ENCODE data around the gene TMEM131L.
"Not testable (repeated sequence)": the region's sequence is repeated elsewhere in the genome, so short reads cannot be mapped to it uniquely, and the experiment has no call there.

The TMEM131L gene

DNA sequence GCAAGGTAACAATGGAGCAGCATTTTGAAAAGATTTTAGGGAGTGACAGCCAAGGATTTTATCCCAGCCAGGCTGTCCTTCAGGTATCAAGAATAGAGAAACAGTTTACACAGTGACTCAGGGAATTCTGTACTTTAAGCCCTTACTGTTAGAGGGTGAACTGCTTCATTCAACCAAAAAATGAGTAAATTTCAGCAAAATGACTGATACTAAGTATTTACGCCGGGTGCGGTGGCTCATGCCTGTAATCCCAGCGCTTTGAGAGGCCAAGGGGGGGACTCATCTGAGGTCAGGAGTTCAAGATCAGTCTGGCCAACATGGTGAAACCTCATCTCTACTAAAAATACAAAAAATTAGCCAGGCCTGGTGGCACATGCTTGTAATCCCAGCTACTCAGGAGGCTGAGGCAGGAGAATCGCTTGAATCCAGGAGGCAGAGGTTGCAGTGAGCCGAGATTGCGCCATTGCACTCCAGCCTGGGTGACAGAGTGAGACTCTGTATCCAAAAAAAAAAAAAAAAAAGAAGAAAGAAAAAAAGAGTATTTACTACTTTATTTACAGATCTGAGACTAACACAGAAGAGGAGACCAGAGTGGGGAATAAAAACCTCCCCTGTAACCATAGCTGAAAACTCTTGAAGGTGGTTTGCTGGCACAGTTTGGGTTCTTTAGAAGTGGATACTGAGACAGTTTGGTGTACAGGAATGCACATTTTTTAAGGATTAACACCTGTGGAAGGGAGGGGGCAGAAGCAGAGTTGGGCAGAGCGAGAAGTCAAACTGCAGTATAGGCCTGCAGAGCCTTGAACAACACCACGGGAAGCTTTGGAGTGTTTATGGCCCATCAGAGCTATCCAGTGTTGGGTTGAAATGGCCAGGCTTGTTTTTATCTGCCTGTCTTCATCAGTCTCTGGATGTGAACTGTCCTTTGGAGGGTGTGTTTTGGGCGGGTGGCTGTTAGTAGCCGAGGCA, 40.5 kb downstream of the TMEM131L start:
- DNase-seq (ENCODE audit: low read depth in 2 of 2) = no peak

DNA sequence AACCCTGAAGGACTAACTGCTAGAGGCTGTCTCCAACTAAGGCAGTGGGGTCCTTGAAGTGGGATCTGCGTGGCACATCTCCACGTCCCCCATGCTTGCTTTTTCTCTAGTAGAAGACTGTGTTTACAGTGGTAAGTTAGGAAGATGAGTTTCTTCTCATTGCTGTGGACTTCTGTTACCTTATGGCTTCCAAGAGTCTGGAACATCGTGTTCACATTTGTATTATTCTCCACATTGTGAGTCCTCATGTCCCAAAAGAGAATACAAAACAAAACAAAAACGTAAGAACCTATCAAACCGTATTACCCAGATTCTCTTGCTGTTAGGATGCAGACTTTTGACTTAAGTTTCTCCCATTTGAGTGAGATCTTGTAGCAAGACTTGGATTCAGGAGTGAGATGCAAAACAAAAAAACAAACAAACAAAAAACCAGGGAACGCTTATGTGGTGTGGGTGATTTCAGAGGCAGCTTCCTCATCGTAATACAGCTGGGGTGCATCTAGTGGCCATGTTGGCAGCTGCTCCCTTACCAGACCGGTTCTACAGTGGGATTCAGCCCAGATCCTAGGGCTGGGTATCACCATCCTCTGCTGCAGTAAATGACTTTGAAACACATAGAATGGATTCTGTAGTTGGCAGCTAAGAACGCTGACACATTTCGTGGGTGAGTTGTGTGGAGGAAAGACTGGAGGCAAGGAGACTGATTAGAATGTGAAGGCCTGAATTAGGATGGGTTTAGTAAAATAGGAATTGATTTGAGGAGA, 41.3 kb downstream of the TMEM131L start:
- no peak for DNase-seq (ENCODE audit: low read depth in 2 of 2)

DNA sequence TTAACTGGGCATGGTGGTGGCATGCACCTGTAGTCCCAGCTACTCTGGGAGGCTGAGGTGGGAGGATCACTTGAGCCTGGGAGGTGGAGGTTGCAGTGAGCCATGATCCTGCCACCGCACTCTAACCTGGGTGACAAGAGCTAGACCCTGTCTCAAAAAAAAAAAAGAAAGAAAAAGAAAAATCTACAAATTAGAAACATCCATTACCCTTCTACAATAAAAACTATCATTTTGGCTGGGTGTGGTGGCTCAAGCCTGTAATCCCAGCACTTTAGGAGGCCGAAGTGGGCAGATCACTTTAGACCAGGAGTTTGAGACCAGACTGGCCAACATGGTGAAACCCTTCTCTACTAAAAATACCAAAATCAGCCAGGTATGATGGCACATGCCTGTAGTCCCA, 43.1 kb downstream of the TMEM131L start:
- DNase-seq (ENCODE audit: low read depth in 2 of 2) = not testable (repeated sequence)

DNA sequence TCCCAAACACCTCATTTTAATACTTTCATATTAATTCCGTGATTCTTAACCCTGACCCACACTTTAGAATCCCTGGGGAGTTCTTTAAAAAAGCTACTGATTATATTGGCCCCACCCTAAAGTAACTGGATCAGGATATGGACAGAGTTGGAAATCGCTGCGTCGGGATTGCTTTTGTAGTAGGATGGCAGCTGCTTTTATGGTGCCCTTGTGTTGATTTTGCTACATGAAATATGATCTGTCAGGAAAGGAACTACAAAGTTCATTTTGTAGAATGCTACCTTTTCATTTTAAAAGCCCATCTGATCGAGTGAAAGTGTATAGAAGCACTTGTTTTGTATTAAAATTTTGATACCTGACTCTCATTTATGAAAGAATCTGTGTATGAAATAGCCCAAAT, 43.6 kb downstream of the TMEM131L start:
- no peak for DNase-seq (ENCODE audit: low read depth in 2 of 2)

DNA sequence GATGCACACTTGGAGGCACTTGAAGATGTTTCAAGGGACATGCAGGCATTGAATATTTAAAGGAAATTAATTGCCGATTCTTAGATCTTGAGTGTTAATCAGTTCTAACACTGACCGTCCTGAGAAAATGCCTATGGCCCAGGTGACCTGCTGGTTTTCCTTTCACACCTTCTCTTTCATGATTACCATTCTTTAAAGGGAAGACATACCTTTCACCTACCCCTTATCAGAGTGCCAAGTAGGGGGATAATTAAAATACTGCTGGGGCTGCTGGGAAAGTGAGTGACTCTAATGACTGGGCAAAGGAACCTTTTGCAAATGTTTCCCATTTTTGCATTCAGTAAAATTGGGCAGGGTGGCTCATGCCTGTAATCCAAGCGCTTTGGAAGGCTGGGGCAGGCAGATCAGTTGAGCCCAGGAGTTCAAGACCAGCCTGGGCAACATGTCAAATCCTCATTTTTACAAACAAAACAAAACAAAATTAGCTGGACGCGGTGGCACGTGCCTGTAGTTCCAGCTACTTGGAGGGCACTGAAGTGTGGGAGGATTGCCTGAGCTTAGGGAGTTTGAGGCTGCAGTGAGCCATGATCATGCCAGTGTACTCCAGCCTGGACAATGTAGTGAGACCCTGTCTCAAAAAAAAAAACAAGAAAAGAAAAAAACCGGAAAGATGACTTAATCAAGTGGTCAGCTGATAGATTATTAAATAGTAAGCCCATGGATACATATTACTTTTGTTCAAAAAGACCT, 44.3 kb downstream of the TMEM131L start:
- no peak for DNase-seq (ENCODE audit: low read depth in 2 of 2)

DNA sequence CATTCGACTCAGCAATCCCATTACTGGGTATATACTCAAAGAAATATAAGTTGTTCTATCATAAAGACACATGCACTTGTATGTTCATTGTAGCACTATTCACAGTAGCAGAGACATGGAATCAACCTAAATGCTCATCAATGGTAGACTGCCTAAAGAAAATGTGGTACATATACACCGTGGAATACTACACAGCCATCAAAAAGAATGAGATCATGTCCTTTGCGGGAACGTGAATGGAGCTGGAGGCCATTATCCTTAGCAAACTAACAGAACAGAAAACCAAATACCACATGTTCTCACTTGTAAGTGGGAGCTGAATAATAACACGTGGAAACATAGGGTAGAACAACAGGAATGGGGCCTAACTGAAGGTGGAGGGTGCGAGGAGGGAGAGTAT, 44.9 kb downstream of the TMEM131L start:
- DNase-seq (ENCODE audit: low read depth in 2 of 2) = no peak

DNA sequence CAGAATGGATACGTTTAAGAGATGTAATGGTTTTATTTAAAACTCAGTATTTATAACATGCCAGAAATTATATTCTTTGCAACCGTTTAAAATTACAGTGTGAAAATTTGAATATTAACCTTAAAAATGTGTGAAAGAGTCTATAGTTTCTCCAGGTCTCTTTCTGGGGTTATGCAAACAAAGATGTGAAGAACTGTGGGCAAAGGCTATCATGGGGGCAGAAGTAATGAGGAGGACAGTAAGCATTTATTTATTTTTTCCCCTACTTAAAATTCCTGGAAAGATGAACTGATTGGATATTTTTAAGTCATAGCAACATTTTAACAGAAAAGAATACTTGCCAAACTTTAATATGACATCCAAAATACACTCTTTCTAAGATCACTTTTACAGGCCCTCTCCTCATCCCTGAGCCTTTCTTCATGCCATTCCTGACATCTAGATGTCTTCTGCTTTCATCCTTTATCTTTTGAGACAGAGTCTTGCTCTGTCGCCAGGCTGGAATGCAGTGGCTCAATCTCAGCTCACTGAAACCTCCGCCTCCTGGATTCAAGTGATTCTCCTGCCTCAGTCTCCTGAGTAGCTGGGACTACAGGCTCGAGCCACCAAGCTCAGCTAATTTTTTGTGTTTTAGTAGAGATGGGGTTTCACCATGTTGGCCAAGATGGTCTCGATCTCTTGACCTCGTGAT, 46.1 kb downstream of the TMEM131L start:
- no peak for DNase-seq (ENCODE audit: low read depth in 2 of 2)

DNA sequence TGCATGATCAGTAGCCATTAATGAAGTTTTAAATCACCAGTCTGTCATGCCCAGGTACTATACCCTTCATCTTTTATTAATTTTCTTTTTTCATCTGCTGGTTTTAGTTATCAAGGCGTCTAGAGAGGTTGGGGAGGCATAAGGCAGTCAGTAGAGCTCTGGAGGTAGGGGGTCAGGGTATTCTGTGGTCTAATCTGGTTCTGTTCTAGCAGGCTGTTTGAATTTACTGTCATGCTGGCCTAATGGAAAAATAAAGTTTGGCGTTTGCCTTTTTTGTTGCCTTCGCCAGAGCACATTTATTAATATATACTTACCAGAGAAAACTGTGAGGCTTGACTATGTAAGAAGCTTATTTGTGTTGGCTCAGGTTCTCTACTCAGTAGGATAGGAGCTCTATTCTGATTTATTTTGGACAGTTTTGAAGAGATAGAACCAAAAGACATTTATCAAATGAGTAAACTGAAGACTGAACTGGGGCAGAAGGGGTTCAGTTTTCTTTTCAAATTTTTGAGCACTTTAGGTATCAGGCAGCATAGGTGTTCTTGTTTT, 46.9 kb downstream of the TMEM131L start:
- no peak for DNase-seq (ENCODE audit: low read depth in 2 of 2)

DNA sequence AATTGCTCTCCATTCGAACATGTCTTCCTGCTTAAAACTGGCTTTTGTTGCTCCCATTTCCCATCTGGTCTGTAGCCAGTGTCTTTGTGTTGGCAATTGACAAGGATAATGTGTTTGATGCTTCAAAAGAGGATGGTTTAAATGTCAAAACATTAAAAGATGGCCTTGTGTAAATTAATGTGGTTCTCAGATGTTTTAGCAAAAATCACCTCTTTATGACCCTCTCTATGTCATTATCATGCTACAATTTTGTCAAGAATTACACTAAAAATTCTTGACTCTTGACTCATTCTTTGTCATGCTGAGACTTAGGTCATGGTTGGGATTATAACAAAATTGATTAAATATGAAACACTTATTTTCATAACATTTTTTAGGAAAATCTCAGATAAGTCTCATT, 47.4 kb downstream of the TMEM131L start:
- DNase-seq (ENCODE audit: low read depth in 2 of 2) = no peak

DNA sequence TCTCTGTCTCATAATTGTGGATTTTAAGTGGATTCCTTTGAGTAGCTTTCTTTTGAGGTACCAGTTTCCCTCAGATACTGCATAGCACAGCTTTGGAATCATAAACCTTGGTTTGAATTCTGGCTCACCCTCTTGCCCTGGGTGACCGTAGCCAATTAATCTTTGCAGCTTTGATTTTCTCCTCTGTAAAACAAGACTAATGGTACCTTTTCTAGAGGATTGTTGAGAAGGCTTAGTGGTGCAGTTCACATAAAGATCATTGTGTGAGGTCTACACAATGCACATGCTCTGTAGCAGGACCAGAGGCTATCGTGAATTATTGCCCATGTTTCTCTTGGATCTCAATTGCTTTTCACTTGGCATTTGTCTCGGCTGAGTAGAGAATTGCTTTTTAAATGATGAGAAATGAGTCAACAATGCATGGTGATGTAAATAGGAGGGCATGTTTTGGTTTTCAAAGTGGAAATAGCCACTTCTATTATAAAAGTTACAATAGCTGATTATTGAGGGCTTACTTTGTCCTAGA, 47.9 kb downstream of the TMEM131L start:
- DNase-seq (ENCODE audit: low read depth in 2 of 2) = no peak

DNA sequence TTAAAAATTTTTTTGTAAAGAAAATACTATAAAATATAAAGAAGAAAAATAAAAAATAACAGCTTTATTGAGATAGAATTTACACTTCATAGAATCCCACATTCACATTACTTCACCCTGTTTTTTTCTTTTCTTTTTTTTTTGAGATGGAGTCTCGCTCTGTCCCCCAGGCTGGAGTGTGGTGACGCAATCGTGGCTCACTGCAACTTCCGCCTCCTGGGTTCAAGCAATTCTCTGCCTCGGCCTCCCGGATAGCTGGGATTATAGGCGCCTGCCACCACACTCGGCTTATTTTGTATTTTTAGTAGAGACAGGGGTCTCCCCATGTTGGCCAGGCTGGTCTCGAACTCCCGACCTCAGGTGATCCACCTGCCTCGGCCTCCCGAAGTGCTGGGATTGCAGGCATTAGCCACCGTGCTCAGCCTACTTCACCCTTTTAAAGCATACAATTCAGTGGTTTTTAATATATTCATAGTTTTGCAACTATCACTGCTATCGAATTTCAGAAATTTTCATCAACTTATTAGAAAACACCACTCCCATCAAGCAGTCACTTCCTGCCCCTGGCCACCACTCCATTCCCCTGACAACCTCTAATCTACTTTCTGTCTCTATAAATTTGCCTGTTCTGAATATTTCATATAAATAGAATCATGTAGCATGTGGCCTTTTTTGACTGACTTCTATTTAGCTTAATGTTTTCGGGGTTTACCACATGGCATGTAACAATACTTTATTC, 48.7 kb downstream of the TMEM131L start:
- DNase-seq (ENCODE audit: low read depth in 2 of 2) = no peak

DNA sequence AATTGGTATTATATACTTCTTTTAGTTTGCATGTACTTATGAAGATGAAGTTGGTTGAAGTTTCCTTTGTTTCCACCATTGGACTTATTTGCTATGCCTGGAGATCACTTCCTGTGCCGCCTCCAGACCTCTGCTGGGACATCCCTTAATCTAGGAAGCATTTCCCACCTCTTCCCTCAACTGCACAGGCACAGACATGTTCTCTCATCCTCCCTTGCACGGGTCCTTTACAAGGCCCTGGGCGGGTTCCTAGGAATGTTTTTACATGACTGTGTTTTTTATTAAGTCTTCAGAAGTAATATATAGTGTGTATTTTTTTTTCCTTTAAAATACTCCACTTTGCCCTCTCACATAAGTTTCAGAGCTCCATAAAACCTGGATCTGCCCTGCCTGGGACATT, 51.0 kb downstream of the TMEM131L start:
- no peak for DNase-seq (ENCODE audit: low read depth in 2 of 2)

DNA sequence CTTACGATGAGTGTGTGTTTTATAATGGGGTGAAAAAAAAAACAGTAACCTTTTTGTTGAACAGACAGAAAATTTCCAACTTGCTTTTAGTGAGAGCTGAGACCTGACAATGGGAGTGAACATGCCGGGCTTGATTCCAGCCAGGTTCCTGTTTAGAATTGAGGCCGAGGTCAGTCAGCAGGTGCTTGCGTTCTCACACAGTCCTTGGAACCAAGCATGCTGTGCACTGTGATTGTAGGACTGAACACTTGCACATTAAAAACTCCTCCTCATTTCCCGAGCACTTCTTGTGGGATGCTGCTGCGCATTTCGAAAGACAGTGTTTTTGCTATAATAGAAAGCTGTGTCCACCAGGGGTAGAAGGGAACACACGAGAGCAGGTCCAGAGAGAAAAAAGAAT, 51.8 kb downstream of the TMEM131L start:
- no peak for DNase-seq (ENCODE audit: low read depth in 2 of 2)

DNA sequence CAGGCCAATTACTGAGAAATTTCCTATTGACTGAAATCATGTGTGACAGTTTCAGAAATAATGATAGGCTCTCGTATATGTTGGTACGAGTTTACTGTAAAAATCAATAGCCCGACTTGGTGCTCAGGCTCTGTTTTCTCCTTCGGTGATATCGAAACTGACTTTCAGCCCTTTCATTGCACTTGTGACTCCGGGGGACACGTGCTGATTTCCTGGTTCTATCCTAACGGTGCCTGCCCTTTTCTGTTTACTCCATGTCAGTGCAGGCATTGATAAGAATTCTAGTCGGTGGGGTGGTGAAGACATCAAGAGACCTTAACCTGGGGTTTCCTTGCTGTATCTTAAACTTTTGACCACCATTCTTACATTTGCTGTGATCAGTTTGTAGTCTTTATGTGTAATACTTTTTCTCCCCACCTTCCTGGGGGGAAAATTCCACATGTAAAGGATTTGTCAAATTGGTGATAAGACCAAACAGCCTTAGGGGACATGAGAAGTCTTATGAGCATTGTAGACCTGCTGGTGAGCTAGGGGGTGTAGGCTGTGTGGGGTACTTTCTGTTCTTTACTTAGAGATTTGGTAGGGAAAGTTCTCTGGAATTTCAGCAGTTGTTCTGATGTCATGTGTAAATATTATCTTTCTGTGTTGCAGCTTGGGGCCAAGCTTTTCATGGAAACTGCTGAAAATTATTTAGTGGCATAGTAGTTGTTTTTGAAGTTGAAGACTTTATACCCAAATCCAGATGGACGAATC, 52.7 kb downstream of the TMEM131L start:
- no peak for DNase-seq (ENCODE audit: low read depth in 2 of 2)

DNA sequence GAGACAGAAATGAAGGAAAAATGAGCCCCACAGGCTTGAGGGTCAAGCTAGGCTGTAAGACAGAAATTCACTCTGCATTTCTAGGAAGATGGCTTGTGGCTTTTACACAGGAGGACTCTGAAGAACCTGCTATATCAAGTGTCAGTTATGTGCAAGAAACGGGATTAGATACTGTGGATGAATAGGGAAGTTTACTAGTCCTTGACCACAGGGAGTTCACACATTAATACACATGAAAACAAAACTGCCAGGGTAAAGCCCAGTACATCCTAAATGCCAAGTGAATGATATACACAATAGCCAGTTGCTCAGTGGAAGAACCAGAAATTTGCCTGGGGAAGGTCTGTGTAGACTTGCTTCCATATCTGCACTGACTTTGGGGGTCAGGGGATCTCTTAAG, 53.5 kb downstream of the TMEM131L start:
- DNase-seq (ENCODE audit: low read depth in 2 of 2) = no peak

DNA sequence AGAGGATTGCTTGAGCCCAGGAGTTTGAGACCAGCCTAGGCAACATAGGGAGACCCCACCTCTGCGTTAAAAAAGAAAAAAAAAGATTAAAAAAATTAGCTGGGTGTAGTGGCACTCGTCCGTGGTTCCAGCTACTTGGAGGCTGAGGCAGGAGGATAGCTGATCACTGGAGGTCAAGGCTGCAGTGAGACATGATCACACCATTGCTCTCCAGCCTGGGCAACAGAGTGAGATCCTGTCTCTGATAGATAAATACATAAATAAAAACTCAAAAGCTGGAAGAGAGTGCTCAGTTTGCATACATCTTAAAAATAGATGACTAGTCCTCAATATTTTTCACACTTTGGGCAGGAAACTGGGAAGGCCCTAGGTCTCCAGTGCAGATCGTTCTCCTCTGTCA, 54.1 kb downstream of the TMEM131L start:
- no peak for DNase-seq (ENCODE audit: low read depth in 2 of 2)

DNA sequence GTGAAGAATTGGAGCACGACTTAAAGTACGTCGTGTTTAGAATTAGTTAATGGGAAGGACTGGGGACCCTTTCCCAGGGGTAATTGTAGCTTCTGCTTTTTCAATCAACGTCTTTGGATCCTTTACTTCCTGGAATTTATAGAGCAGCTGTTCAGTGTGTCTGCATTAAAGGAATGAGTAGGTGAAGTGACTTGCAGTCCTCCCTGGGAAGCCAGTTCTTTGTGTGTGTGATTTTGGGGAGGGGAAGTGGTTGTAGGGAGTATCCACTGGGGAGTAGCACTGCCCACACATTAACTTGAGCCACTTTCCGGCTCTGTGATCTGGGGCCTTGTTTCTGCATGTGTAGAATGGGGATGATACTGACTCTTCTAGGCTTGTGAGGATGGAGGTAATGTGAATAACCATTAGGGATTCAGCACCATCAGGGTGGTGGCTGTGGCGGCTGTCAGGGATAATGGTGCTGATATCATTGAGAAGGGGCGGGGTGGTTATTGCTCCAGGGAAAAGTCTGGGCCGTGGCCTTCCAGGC, 54.7 kb downstream of the TMEM131L start:
- DNase-seq (ENCODE audit: low read depth in 2 of 2) = no peak

DNA sequence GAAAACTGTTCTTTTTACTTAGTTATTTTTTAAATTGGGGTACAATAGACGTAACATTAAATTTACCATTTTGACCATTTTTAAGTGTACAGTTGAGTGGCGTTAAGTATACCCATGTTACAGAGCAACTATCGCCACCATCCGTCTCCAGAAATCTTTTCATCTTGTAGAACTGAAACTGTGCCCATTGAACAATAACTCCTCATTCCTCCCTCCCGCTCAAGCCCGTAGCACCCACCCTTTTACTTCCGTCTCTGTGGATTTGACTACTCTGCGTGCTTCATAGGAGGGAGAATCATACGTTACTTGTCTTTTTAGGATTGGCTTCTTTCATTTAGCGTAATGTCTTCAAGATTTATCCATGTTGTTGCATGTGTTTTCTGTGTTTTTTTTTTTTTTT, 55.3 kb downstream of the TMEM131L start:
- no peak for DNase-seq (ENCODE audit: low read depth in 2 of 2)

Measured in stimulated activated CD4-positive, alpha-beta T cell treated with anti-CD3 and anti-CD28 coated beads, Interleukin-4, amount 100 ng/mL, for 48 hours (primary cell).